ENCODE results near the gene SFMBT2.

SFMBT2 gene

DNA sequence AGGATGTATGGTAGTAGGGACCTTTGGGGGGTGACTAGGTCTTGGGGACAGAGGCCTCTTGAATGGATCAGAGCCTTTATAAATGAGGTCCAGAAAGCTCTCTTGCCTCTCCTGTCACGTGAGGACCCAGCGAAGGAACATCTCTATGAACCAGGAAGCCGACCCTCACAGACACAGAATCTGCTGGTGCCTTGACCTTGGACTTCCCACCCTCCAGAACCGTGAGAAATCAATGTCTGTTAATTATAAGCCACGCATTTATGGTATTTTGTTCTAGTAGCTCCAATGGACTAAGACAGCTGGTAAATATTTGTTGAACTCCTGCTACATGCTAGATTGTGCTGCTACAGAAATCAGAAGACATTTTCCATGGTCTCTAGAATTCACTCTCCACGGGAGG, 276.9 kb downstream of the SFMBT2 start:
- no peak overlapping the region for H3K4me3 ChIP-seq (replicated peaks; ENCODE audit: low read depth, low read length)
- TF ChIP-seq, protein P1, sequence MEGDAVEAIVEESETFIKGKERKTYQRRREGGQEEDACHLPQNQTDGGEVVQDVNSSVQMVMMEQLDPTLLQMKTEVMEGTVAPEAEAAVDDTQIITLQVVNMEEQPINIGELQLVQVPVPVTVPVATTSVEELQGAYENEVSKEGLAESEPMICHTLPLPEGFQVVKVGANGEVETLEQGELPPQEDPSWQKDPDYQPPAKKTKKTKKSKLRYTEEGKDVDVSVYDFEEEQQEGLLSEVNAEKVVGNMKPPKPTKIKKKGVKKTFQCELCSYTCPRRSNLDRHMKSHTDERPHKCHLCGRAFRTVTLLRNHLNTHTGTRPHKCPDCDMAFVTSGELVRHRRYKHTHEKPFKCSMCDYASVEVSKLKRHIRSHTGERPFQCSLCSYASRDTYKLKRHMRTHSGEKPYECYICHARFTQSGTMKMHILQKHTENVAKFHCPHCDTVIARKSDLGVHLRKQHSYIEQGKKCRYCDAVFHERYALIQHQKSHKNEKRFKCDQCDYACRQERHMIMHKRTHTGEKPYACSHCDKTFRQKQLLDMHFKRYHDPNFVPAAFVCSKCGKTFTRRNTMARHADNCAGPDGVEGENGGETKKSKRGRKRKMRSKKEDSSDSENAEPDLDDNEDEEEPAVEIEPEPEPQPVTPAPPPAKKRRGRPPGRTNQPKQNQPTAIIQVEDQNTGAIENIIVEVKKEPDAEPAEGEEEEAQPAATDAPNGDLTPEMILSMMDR (IDR thresholded peaks at IDR 0.05; ENCODE audit: low read length, missing control alignments), result no peak

DNA sequence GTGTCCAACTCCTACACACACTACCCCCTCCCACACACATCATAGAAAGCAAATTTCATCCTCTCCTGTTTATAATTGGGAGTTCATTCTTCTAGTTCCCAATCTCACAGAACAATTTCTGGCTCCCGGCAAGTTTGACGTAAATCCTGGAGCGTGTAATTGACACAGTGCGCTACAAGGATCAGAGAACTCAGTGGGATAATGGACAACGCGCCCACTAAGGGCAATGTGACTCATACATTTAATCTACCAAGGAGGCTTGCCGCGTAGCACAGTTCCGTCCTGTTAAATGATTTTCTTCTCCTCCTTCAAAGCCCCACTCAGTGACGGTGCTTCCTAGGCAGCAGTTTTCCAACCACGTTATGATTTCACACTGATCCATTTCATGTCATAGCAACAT, 277.6 kb downstream of the SFMBT2 start:
- peak; percentile 9 for DNase-seq (ENCODE audit: low read depth)

More for the DNA sequence above, 276.9 kb downstream of the SFMBT2 start:
- DNase-seq (ENCODE audit: low read depth), result no peak

DNA sequence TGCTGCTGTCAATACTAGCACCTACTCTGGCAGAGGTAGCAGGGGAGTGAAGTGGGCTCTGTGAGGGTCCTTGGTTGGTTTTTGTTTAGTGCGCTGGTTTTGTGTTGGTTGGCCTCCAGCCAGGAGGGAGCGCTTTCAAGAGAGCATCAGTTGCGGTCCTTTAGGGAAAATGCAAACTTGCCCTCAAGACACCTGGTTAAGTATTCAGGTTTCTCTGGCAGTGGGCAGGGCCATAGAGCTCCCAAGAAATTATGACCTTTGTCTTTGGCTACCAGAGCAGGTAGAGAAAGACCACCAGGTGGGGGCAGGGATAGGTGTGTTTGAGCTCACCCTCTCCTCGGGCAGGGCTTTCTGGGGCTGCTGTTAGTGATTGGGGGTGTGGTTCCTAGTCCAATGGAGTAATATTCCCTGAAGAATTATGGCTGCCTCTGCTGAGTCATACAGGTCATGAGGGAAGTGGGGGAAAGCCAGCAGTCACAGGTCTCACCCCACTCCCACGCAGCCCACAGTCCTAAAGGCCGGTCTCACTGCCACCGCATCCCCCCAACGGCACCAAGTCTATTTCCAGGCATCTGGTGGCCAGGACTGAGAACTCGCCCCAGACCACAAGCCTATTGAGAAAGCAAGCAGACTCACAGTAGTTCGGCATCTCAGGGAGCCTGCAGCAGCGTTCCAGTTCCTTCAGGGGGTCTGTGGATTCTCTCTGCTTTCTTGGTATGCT, 280.5 kb downstream of the SFMBT2 start:
- TF ChIP-seq, protein P1 (IDR thresholded peaks at IDR 0.05; ENCODE audit: low read length, missing control alignments), result no peak
- H3K4me3 ChIP-seq (replicated peaks; ENCODE audit: low read depth, low read length), result no peak overlapping the region
- no peak for DNase-seq (ENCODE audit: low read depth)

More for the DNA sequence above, 277.6 kb downstream of the SFMBT2 start:
- TF ChIP-seq, protein P1 (IDR thresholded peaks at IDR 0.05; ENCODE audit: low read length, missing control alignments), result no peak
- no peak overlapping the region for H3K4me3 ChIP-seq (replicated peaks; ENCODE audit: low read depth, low read length)

DNA sequence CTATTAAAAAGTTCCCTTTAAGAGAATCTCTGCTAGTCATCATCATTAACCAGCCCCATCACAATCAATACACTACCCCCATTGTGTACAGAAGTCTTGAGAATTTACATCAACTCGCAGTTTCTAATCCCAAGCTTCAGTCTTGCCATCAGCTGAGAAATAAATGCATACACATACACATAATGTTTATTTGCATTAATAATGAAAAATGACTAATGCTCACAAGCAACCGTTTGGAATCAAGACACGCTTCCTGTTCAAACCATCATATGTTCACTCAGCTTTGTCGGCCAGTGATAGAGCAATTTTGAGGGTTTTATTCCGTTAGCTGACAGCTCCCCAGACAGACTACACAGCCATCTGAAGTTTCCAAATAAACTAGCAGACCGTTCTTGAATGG, 287.1 kb downstream of the SFMBT2 start:
- TF ChIP-seq, protein P1 (IDR thresholded peaks at IDR 0.05; ENCODE audit: low read length, missing control alignments), result no peak
- no peak overlapping the region for H3K4me3 ChIP-seq (replicated peaks; ENCODE audit: low read depth, low read length)
- DNase-seq (ENCODE audit: low read depth), result no peak

DNA sequence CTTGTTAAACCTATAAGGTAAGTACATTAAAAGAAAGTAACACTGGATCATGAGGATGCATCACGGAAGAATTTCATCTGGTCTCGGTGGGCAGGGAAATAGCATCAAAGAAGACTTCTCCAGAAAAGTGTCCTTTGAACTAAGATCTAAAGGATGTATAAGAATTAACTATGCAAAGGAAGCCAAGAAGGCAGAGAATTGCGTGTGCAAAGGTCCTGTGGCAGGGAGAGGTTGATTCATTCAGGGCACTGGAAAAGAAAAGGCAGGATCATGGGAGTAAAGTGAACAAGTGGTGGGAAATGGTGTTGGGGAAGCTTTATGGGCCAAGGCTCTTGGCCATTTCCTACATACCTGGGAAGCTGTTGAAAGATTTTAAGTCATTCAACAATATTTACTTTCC, 288.3 kb downstream of the SFMBT2 start:
- H3K4me3 ChIP-seq (replicated peaks; ENCODE audit: low read depth, low read length), result no peak overlapping the region
- TF ChIP-seq, protein P1 (IDR thresholded peaks at IDR 0.05; ENCODE audit: low read length, missing control alignments), result no peak
- no peak for DNase-seq (ENCODE audit: low read depth)

DNA sequence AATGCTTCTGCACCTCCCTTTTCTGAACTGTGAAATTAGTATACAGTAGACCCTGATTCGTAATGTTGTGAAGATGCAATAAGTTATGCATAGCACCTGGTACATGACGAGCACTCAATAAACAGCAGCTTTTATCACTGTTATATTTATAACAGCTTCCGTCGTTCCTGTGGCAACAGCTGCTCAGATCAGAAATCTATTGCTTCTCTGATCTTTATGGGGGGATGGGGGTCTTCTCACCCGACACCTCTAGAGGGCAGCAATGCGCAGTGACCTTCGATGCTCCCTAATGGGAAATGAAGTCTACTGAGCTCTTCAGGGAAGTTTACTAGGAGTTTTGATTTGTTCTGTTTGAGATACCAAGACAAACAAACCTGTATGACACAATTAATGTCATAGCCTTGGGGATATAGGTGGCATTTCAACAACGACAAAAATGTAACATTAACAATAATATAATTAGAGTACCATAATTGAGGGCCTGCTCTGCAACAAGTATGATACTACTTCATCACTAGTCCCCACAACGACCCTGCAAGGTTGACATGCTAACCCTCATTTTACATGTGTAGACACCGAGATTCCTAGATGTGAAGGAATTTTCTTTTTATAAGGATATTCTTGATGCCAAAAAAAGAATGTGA, 289.6 kb downstream of the SFMBT2 start:
- DNase-seq (ENCODE audit: low read depth), result peak; percentile 46
- TF ChIP-seq, protein P1 (IDR thresholded peaks at IDR 0.05; ENCODE audit: low read length, missing control alignments), result peak; percentile 67
- no peak overlapping the region for H3K4me3 ChIP-seq (replicated peaks; ENCODE audit: low read depth, low read length)

Data from fibroblast of pulmonary artery (primary cell).